Left ventricle myocardium inferior (tissue), 1 donor: ENCODE measurements around the gene GDPGP1. TPM values are rescaled to one million over a fixed set of nuclear protein-coding genes. Genes with fewer than 3 reads are reported as not detected.

Experiments used
- DNase-seq: peaks from one replicate; pipeline ENCODE4 v3.0.0-alpha.2; 2020
- H3K27ac ChIP-seq: fragments of 200-600 bp; replicated peaks from 2 replicates; pipeline ENCODE4 v1.8.0; 2021
- H3K27me3 ChIP-seq: fragments of 200-600 bp; 2 replicates; pipeline ENCODE4 v1.8.0; 2021; ENCODE audit warnings: low read depth
- H3K36me3 ChIP-seq: fragments of 200-600 bp; 2 replicates; pipeline ENCODE4 v1.8.0; 2021
- H3K4me1 ChIP-seq: fragments of 200-600 bp; 2 replicates; pipeline ENCODE4 v1.8.0; 2021
- H3K4me3 ChIP-seq: fragments of 200-600 bp; 2 replicates; pipeline ENCODE4 v1.8.0; 2021; ENCODE audit warnings: mild to moderate bottlenecking, moderate library complexity
- H3K9me3 ChIP-seq: fragments of 200-600 bp; replicated peaks from 2 replicates; pipeline ENCODE4 v1.8.0; 2021
- CTCF ChIP-seq: fragments of 200-600 bp; IDR thresholded peaks from 2 replicates; pipeline ENCODE4 v1.8.0; 2021; ENCODE audit warnings: antibody characterized with exemption, mild to moderate bottlenecking, borderline replicate concordance
- intact Hi-C: fragments of 100-400 bp; cut with micrococcal nuclease; formaldehyde crosslinking; loops from one replicate; pipeline ENCODE4 v1.11.0; 2022
- total RNA-seq: library from RNA; stranded (reverse); fragmentation: NEBNext Ultra II Directional; extraction: Animal tissue kit (Norgen Biotek cat#: 25700); gene quantifications from one replicate; pipeline ENCODE4 v1.2.1, GENCODE V29; 2021
- donor health status: DM: no; HTN: yes; CAD: no; lungs with severe emphysema.

Gene GDPGP1
- total RNA-seq, 1 donor from 2014 or later: 15.5 TPM

GRCh38 chr15:90203473-90203872, 30.5 kb upstream of the GDPGP1 start:
- no peaks in the 10 kb centered on the region for H3K9me3 ChIP-seq
- no peak for TF ChIP-seq CTCF
- no peak overlapping the region for H3K4me3 ChIP-seq
- H3K27me3 ChIP-seq: no peaks in the 10 kb centered on the region
- no peak overlapping the region for H3K27ac ChIP-seq
- intact Hi-C loops: no loop called here
- no peaks in the 10 kb centered on the region for H3K36me3 ChIP-seq
- peaks cover 79% of the 10 kb centered on the region for H3K4me1 ChIP-seq
- no peak for DNase-seq

- H3K27ac ChIP-seq: no peak overlapping the region
- no peaks in the 10 kb centered on the region for H3K36me3 ChIP-seq
- no peak for TF ChIP-seq CTCF
- no peak for DNase-seq
- intact Hi-C loops: no loop called here
- H3K4me1 ChIP-seq: peaks cover 78% of the 10 kb centered on the region
- H3K4me3 ChIP-seq: no peak overlapping the region
- H3K27me3 ChIP-seq: no peaks in the 10 kb centered on the region
- H3K9me3 ChIP-seq: no peaks in the 10 kb centered on the region
These were observed 30.1 kb upstream of the GDPGP1 start for GRCh38 chr15:90203922-90204321.

GRCh38 chr15:90205050-90205848, 28.8 kb upstream of the GDPGP1 start:
- Histone ChIP-seq H3K27me3 (no peaks in the 10 kb centered on the region), H3K4me1 (peaks cover 83% of the 10 kb centered on the region), H3K9me3 (no peaks in the 10 kb centered on the region), H3K27ac (peak overlapping the region; percentile 66), H3K36me3 (peaks cover 4% of the 10 kb centered on the region), H3K4me3 (no peak overlapping the region)
- DNase-seq: no peak
- TF ChIP-seq CTCF: no peak
- intact Hi-C loops: no loop called here

GRCh38 chr15:90205886-90206285, 28.1 kb upstream of the GDPGP1 start:
- intact Hi-C loops: no loop called here
- Histone ChIP-seq H3K4me1 (peaks cover 83% of the 10 kb centered on the region), H3K4me3 (no peak overlapping the region), H3K9me3 (no peaks in the 10 kb centered on the region), H3K27ac (peak overlapping the region; percentile 66), H3K27me3 (no peaks in the 10 kb centered on the region), H3K36me3 (peaks cover 4% of the 10 kb centered on the region)
- no peak for DNase-seq
- TF ChIP-seq CTCF: no peak

GRCh38 chr15:90207252-90207651, 26.8 kb upstream of the GDPGP1 start:
- H3K36me3 ChIP-seq: peaks cover 4% of the 10 kb centered on the region
- intact Hi-C loops: no loop called here
- H3K27ac ChIP-seq: no peak overlapping the region
- no peak overlapping the region for H3K4me3 ChIP-seq
- H3K4me1 ChIP-seq: peaks cover 83% of the 10 kb centered on the region
- no peak for DNase-seq
- H3K9me3 ChIP-seq: no peaks in the 10 kb centered on the region
- no peak for TF ChIP-seq CTCF
- H3K27me3 ChIP-seq: no peaks in the 10 kb centered on the region
